ENCODE measurements around the gene ETNPPL.

ETNPPL gene

GRCh38 chr4:108693819-108694218 is 69.0 kb downstream of the ETNPPL start:
- DNase-seq = no peak

DNA sequence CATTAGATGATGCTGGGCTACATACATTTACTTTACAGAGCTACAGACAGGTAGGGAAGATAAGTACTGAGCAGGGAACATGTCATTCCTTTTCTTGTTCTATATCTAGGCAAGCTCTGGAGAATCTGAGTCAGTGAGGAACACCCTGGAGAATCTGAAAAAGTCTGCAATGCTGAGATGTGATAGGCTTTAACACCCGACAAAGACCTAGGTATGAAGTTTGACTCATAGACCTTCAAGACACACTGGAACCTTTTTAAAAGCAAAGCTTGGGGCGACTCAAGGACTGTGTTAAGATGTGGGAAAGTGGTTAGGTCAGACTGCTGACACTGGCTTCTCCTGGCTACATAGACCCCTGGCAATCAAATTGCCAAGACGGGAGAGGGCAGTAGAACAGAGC is 69.6 kb downstream of the ETNPPL start:
- no peak for DNase-seq

Data from NCI-H774 (cell line).